Measurements from ENCODE around the gene EZR.

EZR gene

GRCh38 chr6:158860279-158860865, 41.2 kb upstream of the EZR start:
- peak; percentile 32 for DNase-seq (ENCODE audit: low read depth)
- TF ChIP-seq, protein P1, sequence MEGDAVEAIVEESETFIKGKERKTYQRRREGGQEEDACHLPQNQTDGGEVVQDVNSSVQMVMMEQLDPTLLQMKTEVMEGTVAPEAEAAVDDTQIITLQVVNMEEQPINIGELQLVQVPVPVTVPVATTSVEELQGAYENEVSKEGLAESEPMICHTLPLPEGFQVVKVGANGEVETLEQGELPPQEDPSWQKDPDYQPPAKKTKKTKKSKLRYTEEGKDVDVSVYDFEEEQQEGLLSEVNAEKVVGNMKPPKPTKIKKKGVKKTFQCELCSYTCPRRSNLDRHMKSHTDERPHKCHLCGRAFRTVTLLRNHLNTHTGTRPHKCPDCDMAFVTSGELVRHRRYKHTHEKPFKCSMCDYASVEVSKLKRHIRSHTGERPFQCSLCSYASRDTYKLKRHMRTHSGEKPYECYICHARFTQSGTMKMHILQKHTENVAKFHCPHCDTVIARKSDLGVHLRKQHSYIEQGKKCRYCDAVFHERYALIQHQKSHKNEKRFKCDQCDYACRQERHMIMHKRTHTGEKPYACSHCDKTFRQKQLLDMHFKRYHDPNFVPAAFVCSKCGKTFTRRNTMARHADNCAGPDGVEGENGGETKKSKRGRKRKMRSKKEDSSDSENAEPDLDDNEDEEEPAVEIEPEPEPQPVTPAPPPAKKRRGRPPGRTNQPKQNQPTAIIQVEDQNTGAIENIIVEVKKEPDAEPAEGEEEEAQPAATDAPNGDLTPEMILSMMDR (IDR thresholded peaks at IDR 0.05; ENCODE audit: low read length, missing control alignments) = no peak
- H3K4me3 ChIP-seq (replicated peaks; ENCODE audit: low read depth, low read length) = no peak overlapping the region

GRCh38 chr6:158856261-158856660, 37.1 kb upstream of the EZR start:
- no peak overlapping the region for H3K4me3 ChIP-seq (replicated peaks; ENCODE audit: low read depth, low read length)
- DNase-seq (ENCODE audit: low read depth) = no peak
- TF ChIP-seq, protein P1 (IDR thresholded peaks at IDR 0.05; ENCODE audit: low read length, missing control alignments) = no peak

GRCh38 chr6:158854214-158855101, 35.3 kb upstream of the EZR start:
- TF ChIP-seq, protein P1 (IDR thresholded peaks at IDR 0.05; ENCODE audit: low read length, missing control alignments) = no peak
- peak; percentile 64 for DNase-seq (ENCODE audit: low read depth)
- H3K4me3 ChIP-seq (replicated peaks; ENCODE audit: low read depth, low read length) = no peak overlapping the region

- TF ChIP-seq, protein P1 (IDR thresholded peaks at IDR 0.05; ENCODE audit: low read length, missing control alignments) = no peak
- no peak for DNase-seq (ENCODE audit: low read depth)
- H3K4me3 ChIP-seq (replicated peaks; ENCODE audit: low read depth, low read length) = no peak overlapping the region
These were observed 34.7 kb upstream of the EZR start for GRCh38 chr6:158853880-158854213.

DNA sequence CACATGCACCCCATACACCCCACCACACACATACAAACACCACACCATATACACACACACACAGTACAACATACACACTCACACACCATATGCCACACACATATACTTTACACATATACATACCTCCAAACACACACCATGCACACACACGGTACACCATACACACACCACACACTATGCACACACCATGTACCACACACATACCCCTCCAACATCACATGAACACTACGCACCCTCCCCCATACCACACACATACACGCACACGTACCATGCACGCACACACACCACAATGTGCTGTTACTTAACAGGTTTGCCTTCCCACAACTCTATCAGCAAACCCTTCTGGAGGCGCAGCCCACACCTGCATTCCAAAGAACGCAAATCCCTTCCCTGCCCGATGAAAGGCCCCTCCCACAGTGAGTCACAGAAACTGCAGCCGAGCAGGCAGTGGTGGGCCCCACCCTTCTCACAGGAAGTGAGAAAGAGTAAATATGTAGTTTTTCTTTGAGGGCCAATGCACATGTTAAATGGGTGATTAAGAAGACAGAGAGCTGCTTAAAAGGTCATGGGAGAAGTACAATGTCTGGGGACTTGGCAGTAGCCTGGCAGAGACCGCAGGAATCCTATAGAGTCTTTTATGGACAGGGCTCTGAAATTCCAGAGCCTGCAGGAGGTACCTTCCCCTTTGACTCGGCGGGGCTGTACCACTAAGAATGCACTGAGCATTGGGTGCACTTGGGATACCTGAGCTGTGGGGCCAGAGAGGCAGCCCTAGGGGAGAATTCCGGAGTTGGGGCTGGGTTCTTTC, 34.1 kb upstream of the EZR start:
- TF ChIP-seq, protein P1 (IDR thresholded peaks at IDR 0.05; ENCODE audit: low read length, missing control alignments) = no peak
- peak; percentile 94 for DNase-seq (ENCODE audit: low read depth)
- H3K4me3 ChIP-seq (replicated peaks; ENCODE audit: low read depth, low read length) = no peak overlapping the region

GRCh38 chr6:158852312-158853071, 33.3 kb upstream of the EZR start:
- DNase-seq (ENCODE audit: low read depth) = no peak
- H3K4me3 ChIP-seq (replicated peaks; ENCODE audit: low read depth, low read length) = no peak overlapping the region
- TF ChIP-seq, protein P1 (IDR thresholded peaks at IDR 0.05; ENCODE audit: low read length, missing control alignments) = no peak
